Right ventricle myocardium inferior (tissue), 1 donor: Measurements from ENCODE around the gene FABP7. TPM values are rescaled to one million over a fixed set of nuclear protein-coding genes. Genes with fewer than 3 reads are reported as not detected.
"Not testable (repeated sequence)": the region's sequence is repeated elsewhere in the genome, so short reads cannot be mapped to it uniquely, and the experiment has no call there.

Experiments used
- ATAC-seq: fragments of 200-7000 bp; cut with Tn5 transposase; one replicate; pipeline ENCODE4 v1.9.1; 2020; ENCODE audit warnings: mild to moderate bottlenecking, moderate library complexity
- DNase-seq: peaks from one replicate; pipeline ENCODE4 v3.0.0; 2021; ENCODE audit errors: missing footprints
- intact Hi-C: fragments of 100-400 bp; cut with DNase I; formaldehyde crosslinking; loops from one replicate; pipeline ENCODE4 v1.11.0; 2022
- long read RNA-seq: library from polyadenylated mRNA; unstranded; transcript quantifications from one replicate; pipeline ENCODE4 v2.0.0, GENCODE V29; 2021
- total RNA-seq: library from RNA; stranded (reverse); fragmentation: NEBNext Ultra II Directional; extraction: Animal tissue kit (Norgen Biotek cat#: 25700); gene quantifications from one replicate; pipeline ENCODE4 v1.2.1, GENCODE V29; 2021
- donor health status: DM: no; HTN: yes; CAD: no; lungs with severe emphysema.

FABP7 gene
- total RNA-seq: not detected
- long read RNA-seq: 0 reads

GRCh38 chr6:122779667-122780066 lies at the start of gene FABP7:
Gene FABP7, plus strand, starts transcription at chr6:122779716. Its CDS starts 79 bp downstream, at chr6:122779795.
- DNase-seq: no peak
- intact Hi-C loops: no loop called here
- no peak for ATAC-seq

- DNase-seq (no peak), ATAC-seq (no peak)
- intact Hi-C loops: loop anchor here (5.0 to 10.0 kb wide), 2 partner anchors 107 to 584 kb away; no protein-coding TSS in a partner anchor
Measured at GRCh38 chr6:122730334-122730733, 49.2 kb upstream of the FABP7 start.

GRCh38 chr6:122730775-122731386 lies 48.6 kb upstream of the FABP7 start:
- ATAC-seq (no peak), DNase-seq (no peak)
- intact Hi-C loops: loop anchor here (5.0 to 10.0 kb wide), 2 partner anchors 106 to 584 kb away; no protein-coding TSS in a partner anchor

- intact Hi-C loops: loop anchor here (5.0 to 10.0 kb wide), 2 partner anchors 104 to 582 kb away; no protein-coding TSS in a partner anchor
- DNase-seq: no peak
- no peak for ATAC-seq
Measured at GRCh38 chr6:122733259-122733658, 46.3 kb upstream of the FABP7 start.

- ATAC-seq (no peak), DNase-seq (no peak)
- intact Hi-C loops: loop anchor here (5.0 to 10.0 kb wide), 2 partner anchors 103 to 580 kb away; no protein-coding TSS in a partner anchor
Measured at GRCh38 chr6:122734529-122735395, 44.8 kb upstream of the FABP7 start.

GRCh38 chr6:122735582-122735981 lies 43.9 kb upstream of the FABP7 start:
- ATAC-seq: no peak
- intact Hi-C loops: loop anchor here (10.0 kb wide), 1 partner anchor 579 kb away; no protein-coding TSS in a partner anchor
- no peak for DNase-seq

GRCh38 chr6:122736163-122736562 lies 43.4 kb upstream of the FABP7 start:
- DNase-seq (no peak), ATAC-seq (no peak)
- intact Hi-C loops: loop anchor here (10.0 kb wide), 1 partner anchor 579 kb away; no protein-coding TSS in a partner anchor

GRCh38 chr6:122736616-122737015 lies 42.9 kb upstream of the FABP7 start:
- intact Hi-C loops: loop anchor here (10.0 kb wide), 1 partner anchor 578 kb away; no protein-coding TSS in a partner anchor
- no peak for DNase-seq
- no peak for ATAC-seq

GRCh38 chr6:122740091-122740490 lies 39.4 kb upstream of the FABP7 start:
- no peak for DNase-seq
- intact Hi-C loops: no loop called here

GRCh38 chr6:122740936-122741335 lies 38.6 kb upstream of the FABP7 start:
- intact Hi-C loops: no loop called here
- DNase-seq (no peak), ATAC-seq (no peak)

More at GRCh38 chr6:122740091-122740490, 39.4 kb upstream of the FABP7 start:
- no peak for ATAC-seq

GRCh38 chr6:122744247-122744646 lies 35.3 kb upstream of the FABP7 start:
- ATAC-seq, DNase-seq, intact Hi-C loops: not testable (repeated sequence)

GRCh38 chr6:122744856-122745255 lies 34.7 kb upstream of the FABP7 start:
- ATAC-seq, DNase-seq: not testable (repeated sequence)
- intact Hi-C loops: loop anchor here (5.0 kb wide), 1 partner anchor 92 kb away; no protein-coding TSS in a partner anchor

- intact Hi-C loops: loop anchor here (5.0 kb wide), 1 partner anchor 91 kb away; no protein-coding TSS in a partner anchor
- ATAC-seq (no peak), DNase-seq (no peak)
Measured at GRCh38 chr6:122746688-122747087, 32.8 kb upstream of the FABP7 start.

- no peak for ATAC-seq
- DNase-seq: no peak
- intact Hi-C loops: loop anchor here (5.0 kb wide), 1 partner anchor 90 kb away; no protein-coding TSS in a partner anchor
Measured at GRCh38 chr6:122747573-122747972, 31.9 kb upstream of the FABP7 start.

- not testable (repeated sequence) for ATAC-seq, DNase-seq
- intact Hi-C loops: loop anchor here (5.0 kb wide), 1 partner anchor 88 kb away; no protein-coding TSS in a partner anchor
Measured at GRCh38 chr6:122748945-122749344, 30.6 kb upstream of the FABP7 start.

GRCh38 chr6:122749451-122750050 lies 30.0 kb upstream of the FABP7 start:
- intact Hi-C loops: loop anchor here (5.0 kb wide), 1 partner anchor 88 kb away; no protein-coding TSS in a partner anchor
- no peak for ATAC-seq
- DNase-seq: no peak

- ATAC-seq: no peak
- intact Hi-C loops: no loop called here
- DNase-seq: no peak
Measured at GRCh38 chr6:122751326-122751725, 28.2 kb upstream of the FABP7 start.

- intact Hi-C loops: no loop called here
- ATAC-seq (no peak), DNase-seq (no peak)
Measured at GRCh38 chr6:122752459-122752858, 27.1 kb upstream of the FABP7 start.
